ENCODE results near the gene PTGR1. TPM values are rescaled to one million over a fixed set of nuclear protein-coding genes. Genes with fewer than 3 reads are reported as not detected.
A peak's percentile ranks its signal among the peaks of the same experiment; 100 is the strongest.

PTGR1 gene
- total RNA-seq, 1 experiment from 2014 or later, result 41.6 TPM

- TF ChIP-seq ATF6 (CRISPR knock-in tag; IDR thresholded peaks at IDR 0.05), result no peak
- no peak for TF ChIP-seq NFATC4 (CRISPR knock-in tag; IDR thresholded peaks at IDR 0.05)
- no peak for TF ChIP-seq NFYB (CRISPR knock-in tag; conservative IDR thresholded peaks at IDR 0.05; ENCODE audit: low read depth)
- TF ChIP-seq FOXP1 (CRISPR knock-in tag; IDR thresholded peaks at IDR 0.05; ENCODE audit: borderline replicate concordance), result peak; percentile 74; the same call in 1 of the 2 replicates
- TF ChIP-seq TCF7 (CRISPR knock-in tag; IDR thresholded peaks at IDR 0.05; ENCODE audit: low read depth), result no peak
- no peak for TF ChIP-seq JUN (CRISPR knock-in tag; IDR thresholded peaks at IDR 0.05)
- TF ChIP-seq ARID4B (CRISPR knock-in tag; IDR thresholded peaks at IDR 0.05; ENCODE audit: borderline replicate concordance), result peak; percentile 31; the same call in 1 of the 2 replicates
- TF ChIP-seq IRF1 (CRISPR knock-in tag; IDR thresholded peaks at IDR 0.05), result 0 out of 2 replicates have a peak, but pooled peaks have one; percentile 13
- TF ChIP-seq ZNF263 (CRISPR knock-in tag; IDR thresholded peaks at IDR 0.05; ENCODE audit: low read depth), result no peak
- no peak for TF ChIP-seq PREB (CRISPR knock-in tag; IDR thresholded peaks at IDR 0.05; ENCODE audit: borderline replicate concordance)
- no peak for TF ChIP-seq MXD4 (CRISPR knock-in tag; IDR thresholded peaks at IDR 0.05; ENCODE audit: borderline replicate concordance)
- no peak for TF ChIP-seq ZNF671 (CRISPR knock-in tag; IDR thresholded peaks at IDR 0.05)
- no peak for TF ChIP-seq CTCF (IDR thresholded peaks at IDR 0.05)
- TF ChIP-seq JAZF1 (CRISPR knock-in tag; IDR thresholded peaks at IDR 0.05), result no peak
- TF ChIP-seq ZNF232 (CRISPR knock-in tag; IDR thresholded peaks at IDR 0.05), result 0 out of 2 replicates have a peak, but pooled peaks have one; percentile 60
- no peak for TF ChIP-seq ZNF281 (CRISPR knock-in tag; IDR thresholded peaks at IDR 0.05)
- no peak for TF ChIP-seq OVOL2 (CRISPR knock-in tag; IDR thresholded peaks at IDR 0.05; ENCODE audit: borderline replicate concordance)
- TF ChIP-seq AFF4 (CRISPR knock-in tag; IDR thresholded peaks at IDR 0.05; ENCODE audit: borderline replicate concordance), result 0 out of 2 replicates have a peak, but pooled peaks have one; percentile 28
- TF ChIP-seq FOXJ3 (CRISPR knock-in tag; IDR thresholded peaks at IDR 0.05; ENCODE audit: borderline replicate concordance), result no peak
Measured at GRCh38 chr9:111525056-111525977, 74.1 kb downstream of the PTGR1 start, which contains the start of gene ZNF483 (continued).

All from WTC11 (cell line).